ENCODE measurements around the gene GPN1. TPM values are rescaled to one million over a fixed set of nuclear protein-coding genes. Genes with fewer than 3 reads are reported as not detected.
"Not testable (repeated sequence)": the region's sequence is repeated elsewhere in the genome, so short reads cannot be mapped to it uniquely, and the experiment has no call there.

GPN1 gene
- total RNA-seq, 3 donors from 2014 or later: 24.2 to 30.3 (median 25.6) TPM

DNA sequence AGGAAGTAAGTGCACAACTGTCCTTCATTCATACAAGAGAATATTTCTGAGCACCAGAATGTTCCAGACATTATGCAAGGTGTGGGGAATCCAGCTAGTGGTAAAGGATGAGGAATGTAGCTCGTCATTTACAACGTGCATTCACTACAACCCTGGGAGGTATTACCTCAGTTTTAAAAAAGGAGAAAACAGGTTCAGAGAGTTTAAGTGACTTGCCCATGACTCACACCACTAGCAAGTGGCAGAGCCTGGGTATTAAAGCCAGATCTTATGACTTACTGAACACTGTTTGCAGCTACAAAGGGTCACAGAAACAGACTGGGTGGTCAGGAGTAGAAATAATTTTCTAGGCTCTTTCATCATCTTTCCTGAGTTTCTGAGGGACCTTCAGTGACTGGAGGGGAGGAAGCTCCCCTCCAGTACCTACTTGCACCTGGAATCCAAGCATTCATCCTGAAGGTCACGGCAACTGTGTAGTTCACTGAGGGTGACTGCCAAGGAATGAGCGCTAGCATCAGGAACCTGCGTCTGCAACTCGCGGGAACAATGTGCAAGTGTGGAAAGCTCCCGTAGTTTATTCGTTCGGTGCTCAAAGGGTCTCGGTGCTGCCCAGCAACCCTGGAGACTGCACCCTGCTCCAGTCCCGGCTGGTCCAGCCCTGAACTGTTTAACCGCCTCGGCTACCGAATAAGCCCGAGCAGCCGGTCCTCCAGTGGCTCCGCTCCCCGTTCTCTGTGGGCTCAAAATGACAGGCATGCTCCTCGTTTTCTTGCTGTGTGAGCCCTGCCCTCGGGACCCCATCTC lies 685 bp upstream of the GPN1 start:
- H3K9me3 ChIP-seq: no peaks in the 10 kb centered on the region
- peak overlapping the region; percentile 76 to 88 (median 86) for H3K4me3 ChIP-seq
- intact Hi-C loops (cut with DNase I; ENCODE audit: low total_unique reads): no loop called here
- peaks cover 4 to 8% of the 10 kb centered on the region in 2 donors for H3K4me1 ChIP-seq
- no peak for TF ChIP-seq POLR2AphosphoS5 (IDR thresholded peaks at IDR 0.05)
- TF ChIP-seq, protein P1, sequence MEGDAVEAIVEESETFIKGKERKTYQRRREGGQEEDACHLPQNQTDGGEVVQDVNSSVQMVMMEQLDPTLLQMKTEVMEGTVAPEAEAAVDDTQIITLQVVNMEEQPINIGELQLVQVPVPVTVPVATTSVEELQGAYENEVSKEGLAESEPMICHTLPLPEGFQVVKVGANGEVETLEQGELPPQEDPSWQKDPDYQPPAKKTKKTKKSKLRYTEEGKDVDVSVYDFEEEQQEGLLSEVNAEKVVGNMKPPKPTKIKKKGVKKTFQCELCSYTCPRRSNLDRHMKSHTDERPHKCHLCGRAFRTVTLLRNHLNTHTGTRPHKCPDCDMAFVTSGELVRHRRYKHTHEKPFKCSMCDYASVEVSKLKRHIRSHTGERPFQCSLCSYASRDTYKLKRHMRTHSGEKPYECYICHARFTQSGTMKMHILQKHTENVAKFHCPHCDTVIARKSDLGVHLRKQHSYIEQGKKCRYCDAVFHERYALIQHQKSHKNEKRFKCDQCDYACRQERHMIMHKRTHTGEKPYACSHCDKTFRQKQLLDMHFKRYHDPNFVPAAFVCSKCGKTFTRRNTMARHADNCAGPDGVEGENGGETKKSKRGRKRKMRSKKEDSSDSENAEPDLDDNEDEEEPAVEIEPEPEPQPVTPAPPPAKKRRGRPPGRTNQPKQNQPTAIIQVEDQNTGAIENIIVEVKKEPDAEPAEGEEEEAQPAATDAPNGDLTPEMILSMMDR (IDR thresholded peaks at IDR 0.05): no peak
- TF ChIP-seq POLR2A (IDR thresholded peaks at IDR 0.05): no peak
- no peaks in the 10 kb centered on the region for H3K27me3 ChIP-seq
- no peak for DNase-seq (ENCODE audit: low spot score in 2 of 2)
- H3K36me3 ChIP-seq: peaks cover 4% of the 10 kb centered on the region
- peak overlapping the region; percentile 81 to 85 for H3K27ac ChIP-seq

DNA sequence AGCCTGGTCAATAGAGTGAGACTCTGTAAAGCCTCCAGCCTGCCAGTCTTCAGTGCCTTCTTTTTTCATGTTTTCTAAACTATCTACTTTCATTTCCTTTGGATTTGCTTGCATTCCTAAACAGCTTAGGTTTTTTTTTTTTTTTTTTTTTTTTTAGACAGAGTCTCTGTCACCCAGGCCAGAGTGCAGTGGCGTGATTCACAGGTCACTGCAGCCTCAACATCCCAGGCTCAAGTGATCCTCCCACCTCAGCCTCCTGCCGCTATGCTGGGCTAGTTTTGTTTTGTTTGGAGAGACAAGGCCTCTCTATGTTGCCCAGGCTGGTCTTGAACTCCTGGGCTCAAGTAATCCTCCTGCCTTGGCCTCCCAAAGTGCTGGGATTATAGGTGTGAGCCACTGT lies 1.4 kb downstream of the GPN1 start:
- H3K4me3 ChIP-seq; H3K36me3 ChIP-seq; DNase-seq (ENCODE audit: low spot score in 2 of 2); H3K27me3 ChIP-seq; intact Hi-C loops (cut with DNase I; ENCODE audit: low total_unique reads); H3K9me3 ChIP-seq; H3K27ac ChIP-seq; H3K4me1 ChIP-seq: not testable (repeated sequence)

DNA sequence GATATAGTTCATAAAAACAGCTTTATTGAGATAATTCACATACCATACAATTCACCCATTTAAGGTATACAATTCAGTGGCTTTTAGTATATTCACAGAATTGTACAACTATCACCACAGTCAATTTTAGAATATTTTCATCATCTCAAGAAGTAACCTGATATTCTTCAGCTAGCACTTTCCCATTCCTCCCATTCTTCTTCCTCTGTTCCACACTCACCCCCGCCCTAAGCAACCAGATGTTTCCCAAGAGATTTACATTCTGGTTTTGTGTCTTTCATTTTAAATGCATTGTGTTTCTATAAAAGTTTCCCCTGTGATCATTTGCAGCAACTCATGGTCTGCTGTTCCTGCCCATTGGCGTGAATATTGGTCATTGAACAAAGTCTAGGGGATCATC lies 5.4 kb downstream of the GPN1 start:
- DNase-seq (ENCODE audit: low spot score in 2 of 2): no peak
- no peak overlapping the region for H3K27ac ChIP-seq
- intact Hi-C loops (cut with DNase I; ENCODE audit: low total_unique reads): no loop called here
- H3K36me3 ChIP-seq: peaks cover 10% of the 10 kb centered on the region
- TF ChIP-seq, protein P1 (IDR thresholded peaks at IDR 0.05): no peak
- TF ChIP-seq POLR2AphosphoS5 (IDR thresholded peaks at IDR 0.05) (no peak), POLR2A (IDR thresholded peaks at IDR 0.05) (no peak)
- H3K4me1 ChIP-seq: peaks cover 0 to 8% of the 10 kb centered on the region in 2 donors
- H3K27me3 ChIP-seq: no peaks in the 10 kb centered on the region
- H3K4me3 ChIP-seq: no peak overlapping the region
- no peaks in the 10 kb centered on the region for H3K9me3 ChIP-seq

DNA sequence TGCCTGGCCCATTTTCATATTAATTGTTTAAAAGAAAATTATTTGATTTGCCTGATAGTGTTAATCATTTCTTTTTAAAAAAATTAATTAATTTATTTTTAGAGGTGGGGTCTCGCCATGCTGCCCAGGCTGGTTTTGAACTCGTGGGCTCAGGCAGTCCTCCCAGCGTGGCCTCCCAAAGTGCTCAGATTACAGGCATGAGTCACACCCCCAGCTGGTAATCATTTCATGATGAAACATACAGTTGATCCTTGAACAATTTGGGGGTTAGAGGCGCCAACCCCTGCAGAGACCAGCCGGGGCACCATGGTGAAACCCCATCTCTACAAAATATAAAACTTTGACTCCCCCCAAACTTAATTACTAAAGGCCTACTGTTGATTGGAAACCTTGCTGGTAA lies 7.9 kb downstream of the GPN1 start:
- no peaks in the 10 kb centered on the region for H3K9me3 ChIP-seq
- no peak for DNase-seq (ENCODE audit: low spot score in 2 of 2)
- no peaks in the 10 kb centered on the region for H3K27me3 ChIP-seq
- no peaks in the 10 kb centered on the region for H3K4me1 ChIP-seq
- no peak overlapping the region for H3K4me3 ChIP-seq
- intact Hi-C loops (cut with DNase I; ENCODE audit: low total_unique reads): no loop called here
- peaks cover 10% of the 10 kb centered on the region for H3K36me3 ChIP-seq
- no peak for TF ChIP-seq POLR2AphosphoS5 (IDR thresholded peaks at IDR 0.05)
- TF ChIP-seq POLR2A (IDR thresholded peaks at IDR 0.05): no peak
- TF ChIP-seq, protein P1 (IDR thresholded peaks at IDR 0.05): no peak
- H3K27ac ChIP-seq: no peak overlapping the region

DNA sequence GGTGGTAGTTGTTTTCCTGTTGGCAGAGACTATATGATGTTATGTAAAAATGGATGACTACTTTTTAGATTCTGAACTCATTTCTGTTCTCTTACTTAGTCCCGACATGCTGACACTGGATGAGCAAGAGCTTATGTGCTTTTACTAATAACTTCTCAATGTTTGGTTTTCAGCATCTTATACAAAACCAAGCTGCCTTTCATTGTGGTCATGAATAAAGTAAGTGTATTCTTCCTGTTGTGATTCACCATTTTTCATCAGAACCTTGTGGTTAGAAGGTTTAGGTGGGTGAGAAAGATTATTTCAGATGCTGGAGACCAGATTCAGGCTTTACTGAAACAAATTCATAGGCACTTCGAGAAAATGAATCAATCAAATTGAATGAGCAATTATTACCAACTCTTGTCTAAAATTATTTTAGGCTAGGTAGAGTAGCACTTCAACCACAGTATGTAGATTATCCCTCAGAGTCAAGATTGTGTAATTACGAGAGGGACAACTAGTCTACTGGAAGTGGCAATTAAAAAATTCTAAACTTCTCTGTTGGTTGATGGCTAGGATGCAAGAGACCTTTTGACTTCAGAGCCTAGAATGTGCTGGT lies 9.3 kb downstream of the GPN1 start:
- peaks cover 6% of the 10 kb centered on the region for H3K36me3 ChIP-seq
- no peak overlapping the region for H3K4me3 ChIP-seq
- H3K27me3 ChIP-seq: no peaks in the 10 kb centered on the region
- no peaks in the 10 kb centered on the region for H3K9me3 ChIP-seq
- TF ChIP-seq, protein P1 (IDR thresholded peaks at IDR 0.05): no peak
- no peak for TF ChIP-seq POLR2AphosphoS5 (IDR thresholded peaks at IDR 0.05)
- no peak for TF ChIP-seq POLR2A (IDR thresholded peaks at IDR 0.05)
- H3K27ac ChIP-seq: no peak overlapping the region
- intact Hi-C loops (cut with DNase I; ENCODE audit: low total_unique reads): no loop called here
- no peak for DNase-seq (ENCODE audit: low spot score in 2 of 2)
- no peaks in the 10 kb centered on the region for H3K4me1 ChIP-seq
